GM19193 (cell line): ENCODE results near the gene MAP3K3.

Experiments
- POLR2A ChIP-seq: IDR thresholded peaks from 4 replicates; pipeline ENCODE4 v1.6.1; 2011; ENCODE audit not compliant: insufficient read depth, insufficient read length; ENCODE audit errors: extremely low read depth

The MAP3K3 gene

DNA sequence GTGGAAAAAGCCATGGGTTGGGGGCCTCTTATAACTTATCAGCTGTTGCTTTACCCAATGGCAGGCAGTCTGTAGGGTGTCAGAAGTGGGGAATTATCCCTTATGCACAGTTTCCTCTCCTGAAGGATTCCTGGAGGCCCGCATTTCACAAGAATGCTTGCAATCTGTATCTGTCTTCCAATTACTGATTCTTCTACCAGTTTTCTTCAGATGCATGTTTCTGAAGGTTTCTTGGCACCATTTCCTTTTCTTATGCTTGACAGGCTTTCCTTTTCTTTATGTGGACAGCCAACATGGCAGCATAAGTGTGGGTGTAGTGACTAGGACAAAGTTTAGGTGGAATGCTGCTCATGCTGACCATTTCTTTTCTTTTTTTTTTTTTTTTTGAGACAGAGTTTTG is 36.1 kb downstream of the MAP3K3 start:
- TF ChIP-seq POLR2A = no peak

- no peak for TF ChIP-seq POLR2A
Observed at GRCh38 chr17:63659850-63660249, 37.6 kb downstream of the MAP3K3 start.

DNA sequence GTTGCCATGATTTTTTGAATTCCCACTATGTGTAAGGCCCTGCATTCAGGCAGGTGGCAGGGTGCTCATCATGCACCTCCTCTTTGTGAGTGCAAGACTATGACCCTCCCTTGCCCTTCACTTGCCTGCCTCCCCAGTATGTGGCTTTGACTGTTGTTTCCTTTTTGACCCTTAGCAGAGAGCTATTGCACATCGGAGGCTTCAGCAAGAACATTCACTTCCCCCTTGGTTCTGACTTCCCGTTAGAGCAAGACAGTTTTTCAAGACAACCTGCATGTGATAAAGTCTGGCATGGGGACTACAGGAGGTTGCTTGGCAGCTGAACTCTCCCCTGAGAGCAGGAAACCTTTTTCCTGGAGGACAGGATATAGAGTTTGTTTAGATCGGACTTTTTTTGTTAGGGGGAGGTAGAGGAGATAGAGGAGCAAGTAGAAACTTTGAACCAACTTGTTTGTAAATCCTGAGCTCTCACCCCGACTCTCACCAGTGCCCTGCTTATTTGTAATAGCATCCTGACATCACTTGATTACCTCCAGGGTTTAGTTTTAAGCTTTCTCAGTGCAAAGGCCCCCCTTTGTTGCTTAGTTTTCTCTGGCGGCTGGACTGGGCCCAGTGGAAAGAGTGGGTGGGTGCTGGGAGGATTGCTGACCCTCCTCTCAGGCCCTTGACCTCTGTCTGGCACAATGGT is 43.5 kb downstream of the MAP3K3 start:
- TF ChIP-seq POLR2A = no peak

- TF ChIP-seq POLR2A = no peak
Observed at GRCh38 chr17:63672856-63673255, 50.6 kb downstream of the MAP3K3 start.

- no peak for TF ChIP-seq POLR2A
Observed at GRCh38 chr17:63675231-63675606, 53.0 kb downstream of the MAP3K3 start.

DNA sequence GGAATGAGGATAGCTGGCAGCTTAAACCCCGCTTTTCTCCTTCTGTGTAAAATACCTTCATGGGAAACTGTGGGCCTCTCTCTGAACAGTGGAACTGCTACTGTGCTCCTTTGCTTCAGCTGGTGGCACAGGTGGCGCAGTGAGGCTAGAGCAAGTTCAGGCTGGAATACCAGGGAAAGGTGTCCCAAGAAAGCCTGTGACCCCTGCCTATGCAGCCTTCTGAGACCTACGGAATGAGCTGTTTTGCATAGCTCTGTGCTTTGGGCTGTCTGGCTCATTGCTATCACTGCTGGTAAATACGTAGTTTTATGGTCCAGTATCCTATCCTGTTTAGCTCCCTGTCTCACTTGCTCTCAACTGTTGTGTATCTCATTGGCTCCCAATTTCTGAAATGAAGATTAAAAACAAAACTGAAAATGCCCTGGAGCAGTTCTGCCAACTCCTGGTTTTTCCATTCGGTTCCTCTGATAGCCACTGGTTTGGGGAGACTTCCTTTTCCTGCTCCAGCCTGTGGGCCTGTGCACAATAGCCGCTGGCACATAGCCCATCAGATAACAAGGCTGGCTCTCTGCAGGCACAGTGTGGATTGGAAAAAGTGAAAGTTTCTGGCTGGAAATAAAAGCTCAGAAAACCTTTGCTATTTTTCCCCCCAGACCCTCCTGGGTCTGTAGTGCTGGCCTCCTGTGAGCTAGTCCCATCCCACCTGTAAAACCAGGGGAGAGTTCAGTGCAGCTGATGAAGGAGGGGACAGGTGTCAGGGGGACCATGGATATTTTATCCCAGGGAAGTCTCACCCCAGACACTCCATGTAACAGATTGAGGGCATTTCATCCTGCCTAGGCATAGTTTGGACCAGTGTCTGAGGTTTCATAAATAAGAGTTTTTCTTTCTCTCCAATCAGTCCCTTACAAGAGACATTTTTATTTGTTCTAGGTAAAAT is 53.7 kb downstream of the MAP3K3 start:
- no peak for TF ChIP-seq POLR2A

GRCh38 chr17:63676584-63676983 is 54.4 kb downstream of the MAP3K3 start:
- TF ChIP-seq POLR2A = no peak

DNA sequence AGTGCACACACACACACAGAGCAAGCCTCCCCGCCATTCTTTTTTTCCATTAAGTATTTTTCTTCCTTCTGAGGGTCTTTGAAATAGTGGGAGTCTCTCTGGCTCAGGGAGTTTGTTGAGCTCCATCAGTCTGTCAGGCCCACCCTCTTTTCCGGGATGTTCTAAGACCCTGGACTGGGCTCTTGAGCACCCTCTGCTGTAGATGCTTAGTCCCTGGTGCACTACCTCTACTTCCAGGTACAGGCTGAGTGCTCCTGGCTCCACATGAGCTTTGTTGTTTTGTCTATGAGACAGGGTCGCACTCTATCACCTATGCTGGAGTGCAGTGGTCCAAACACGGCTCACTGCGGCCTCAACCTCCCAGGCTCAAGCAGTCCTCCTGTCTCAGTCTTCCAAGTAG is 57.0 kb downstream of the MAP3K3 start:
- no peak for TF ChIP-seq POLR2A

GRCh38 chr17:63680700-63681099 is 58.5 kb downstream of the MAP3K3 start:
- TF ChIP-seq POLR2A = no peak

DNA sequence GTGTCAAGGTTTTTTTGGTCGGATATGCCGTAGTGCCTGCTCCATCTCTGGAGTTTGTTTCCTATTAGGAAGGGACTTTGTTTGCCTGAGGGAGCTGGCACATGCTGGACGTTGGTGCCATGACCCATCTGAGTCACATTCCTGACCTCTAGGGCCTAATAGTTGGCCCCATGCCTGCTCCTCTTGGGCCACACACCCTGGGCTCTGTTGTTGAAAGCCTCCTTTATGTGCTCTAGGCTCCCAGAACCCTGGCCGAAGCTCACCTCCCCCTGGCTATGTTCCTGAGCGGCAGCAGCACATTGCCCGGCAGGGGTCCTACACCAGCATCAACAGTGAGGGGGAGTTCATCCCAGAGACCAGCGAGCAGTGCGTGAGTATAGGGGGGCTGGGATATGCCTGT is 59.3 kb downstream of the MAP3K3 start:
- TF ChIP-seq POLR2A = no peak

DNA sequence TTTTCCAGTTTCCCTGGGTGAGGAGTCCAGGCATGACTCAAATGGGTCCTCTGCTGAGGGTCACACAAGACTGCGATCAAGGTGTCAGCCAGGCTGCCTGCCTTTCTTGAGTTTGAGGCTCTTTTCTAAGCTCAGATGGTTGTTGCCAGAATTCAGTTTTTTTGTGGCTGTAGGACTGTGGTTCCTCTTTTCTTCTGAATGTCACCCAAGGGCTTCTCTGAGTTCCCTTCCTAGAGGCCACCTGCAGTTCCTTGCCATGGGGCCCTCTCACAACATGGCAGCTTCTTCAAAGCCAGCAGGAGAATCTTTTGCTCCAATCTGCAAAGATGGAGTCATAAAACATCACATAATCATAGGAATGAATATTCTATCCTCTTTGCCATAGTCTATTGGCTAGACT is 60.2 kb downstream of the MAP3K3 start:
- TF ChIP-seq POLR2A = no peak

GRCh38 chr17:63682981-63683380 is 60.8 kb downstream of the MAP3K3 start:
- no peak for TF ChIP-seq POLR2A

DNA sequence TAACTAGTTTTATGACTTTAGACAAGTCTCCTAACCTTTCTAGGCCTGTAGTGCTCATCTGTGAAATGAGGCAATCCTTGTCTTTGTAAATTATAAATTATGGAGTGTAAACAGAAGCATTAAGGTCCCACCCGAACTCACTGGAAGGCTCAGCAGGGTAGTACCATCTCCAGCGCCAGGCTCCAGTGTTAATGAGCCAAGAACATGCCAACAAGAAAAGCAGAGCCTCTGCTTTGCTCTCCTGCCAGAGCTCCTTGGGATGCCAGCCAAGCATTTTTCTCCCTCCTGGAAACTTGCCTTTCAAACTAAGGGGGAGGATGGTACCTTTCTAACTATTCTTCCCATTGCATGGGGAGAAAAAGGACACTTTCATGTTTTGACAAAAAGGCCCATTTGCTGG is 62.8 kb downstream of the MAP3K3 start:
- TF ChIP-seq POLR2A = no peak

DNA sequence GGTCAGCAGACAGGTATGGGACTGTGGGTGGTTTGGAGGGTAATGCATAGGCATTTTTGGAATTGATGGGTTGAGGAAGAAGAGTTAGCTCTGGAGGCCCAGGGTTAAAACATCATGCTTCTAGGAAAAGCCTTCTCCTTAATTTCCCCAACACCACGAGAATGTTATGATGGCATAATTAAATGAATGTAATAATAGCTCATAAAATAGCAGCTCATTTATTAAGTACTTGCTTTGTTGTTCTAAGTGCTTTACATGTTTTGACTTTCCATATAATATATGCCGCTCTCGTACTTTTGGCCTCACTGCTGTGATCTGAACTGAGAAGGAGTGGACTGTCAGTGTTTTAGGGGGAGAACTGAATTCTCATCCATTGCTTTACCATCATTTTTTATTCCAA is 63.4 kb downstream of the MAP3K3 start:
- TF ChIP-seq POLR2A = no peak

DNA sequence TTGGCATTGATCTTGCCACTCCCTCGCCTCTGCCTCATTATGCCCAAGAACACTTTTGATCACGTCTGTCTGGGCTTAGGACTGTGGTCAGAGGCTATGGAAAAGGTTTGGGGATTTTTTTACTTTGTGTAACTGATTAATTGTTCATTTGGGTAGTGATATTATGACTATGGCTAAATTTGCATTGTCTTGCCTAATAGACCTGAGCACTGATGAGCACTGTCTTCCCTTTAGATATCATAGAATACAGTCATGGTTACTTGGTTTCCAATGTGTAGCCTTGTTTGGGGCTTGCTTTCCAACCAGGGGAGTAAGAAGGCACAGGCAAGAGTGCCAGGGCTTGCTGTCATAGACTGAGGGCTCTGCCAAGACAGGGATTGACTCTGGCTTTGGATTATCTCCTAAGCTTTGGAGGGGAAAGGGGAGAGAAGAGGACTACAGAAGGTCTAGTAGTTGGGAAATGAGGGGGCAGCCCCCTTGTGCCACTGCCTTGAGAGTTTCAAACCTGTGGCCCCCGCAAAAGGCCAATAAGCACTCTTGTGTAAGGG is 64.0 kb downstream of the MAP3K3 start:
- no peak for TF ChIP-seq POLR2A
